Mucosa of stomach (tissue), 1 donor: Measurements from ENCODE around the gene KLHL2.
"Not testable (repeated sequence)": the region's sequence is repeated elsewhere in the genome, so short reads cannot be mapped to it uniquely, and the experiment has no call there.

Experiments used
- H3K27me3 ChIP-seq: one replicate; pipeline ENCODE4 v1.7.0; 2013; ENCODE audit warnings: mild to moderate bottlenecking, low read length; ENCODE audit not compliant: control insufficient read depth, insufficient read depth
- H3K36me3 ChIP-seq: one replicate; pipeline ENCODE4 v1.7.0; 2013; ENCODE audit warnings: low read length; ENCODE audit not compliant: control insufficient read depth, insufficient read depth
- H3K4me1 ChIP-seq: one replicate; pipeline ENCODE4 v1.7.0; 2013; ENCODE audit warnings: mild to moderate bottlenecking, low read length; ENCODE audit not compliant: control insufficient read depth, insufficient read depth
- H3K4me3 ChIP-seq: one replicate; pipeline ENCODE4 v1.7.0; 2013; ENCODE audit warnings: low read length
- H3K9ac ChIP-seq: one replicate; pipeline ENCODE4 v1.7.0; 2013; ENCODE audit warnings: mild to moderate bottlenecking, low read length, moderate library complexity
- H3K9me3 ChIP-seq: one replicate; pipeline ENCODE4 v1.7.0; 2013; ENCODE audit warnings: mild to moderate bottlenecking, low read length, moderate library complexity; ENCODE audit not compliant: control insufficient read depth
- donor health status: Pancreatic carcinoma.

KLHL2 gene

GRCh38 chr4:165330666-165331065, 123.3 kb downstream of the KLHL2 start:
- no peak overlapping the region for H3K9ac ChIP-seq
- H3K36me3 ChIP-seq, result no peaks in the 10 kb centered on the region
- no peaks in the 10 kb centered on the region for H3K9me3 ChIP-seq
- no peaks in the 10 kb centered on the region for H3K27me3 ChIP-seq
- H3K4me3 ChIP-seq, result no peak overlapping the region
- peaks cover 16% of the 10 kb centered on the region for H3K4me1 ChIP-seq

- no peaks in the 10 kb centered on the region for H3K36me3 ChIP-seq
- no peak overlapping the region for H3K4me3 ChIP-seq
- no peaks in the 10 kb centered on the region for H3K9me3 ChIP-seq
- H3K9ac ChIP-seq, result no peak overlapping the region
- H3K27me3 ChIP-seq, result no peaks in the 10 kb centered on the region
- peaks cover 11% of the 10 kb centered on the region for H3K4me1 ChIP-seq
Measured at GRCh38 chr4:165331359-165331758, 124.0 kb downstream of the KLHL2 start.

GRCh38 chr4:165331823-165332222, 124.5 kb downstream of the KLHL2 start:
- Histone ChIP-seq H3K9me3 (no peaks in the 10 kb centered on the region), H3K27me3 (no peaks in the 10 kb centered on the region), H3K4me3 (no peak overlapping the region), H3K4me1 (peaks cover 10% of the 10 kb centered on the region), H3K9ac (no peak overlapping the region), H3K36me3 (no peaks in the 10 kb centered on the region)

DNA sequence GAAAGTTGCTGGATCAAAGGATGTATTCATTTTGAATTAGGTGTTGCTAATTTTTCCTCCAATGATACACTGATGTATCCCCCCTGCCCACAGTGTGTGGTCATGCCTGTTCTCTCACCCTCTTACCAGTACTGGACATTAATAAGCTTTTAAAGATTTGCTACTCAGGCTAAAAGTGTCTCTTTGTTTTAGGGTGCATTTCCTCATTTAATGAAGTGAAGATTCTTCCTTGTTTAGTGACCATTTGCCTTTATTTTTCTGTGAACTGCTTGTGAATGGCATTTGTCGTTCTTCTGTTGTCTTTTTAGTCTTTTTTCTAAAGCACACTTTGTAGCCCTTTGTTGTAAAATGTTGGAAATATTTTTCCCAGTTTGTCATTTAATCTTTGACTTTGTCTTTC, 125.1 kb downstream of the KLHL2 start:
- Histone ChIP-seq H3K4me1 (peaks cover 10% of the 10 kb centered on the region), H3K4me3 (no peak overlapping the region), H3K9ac (no peak overlapping the region), H3K9me3 (no peaks in the 10 kb centered on the region), H3K27me3 (no peaks in the 10 kb centered on the region), H3K36me3 (no peaks in the 10 kb centered on the region)

GRCh38 chr4:165335163-165335703, 127.9 kb downstream of the KLHL2 start:
- no peak overlapping the region for H3K9ac ChIP-seq
- no peaks in the 10 kb centered on the region for H3K36me3 ChIP-seq
- no peaks in the 10 kb centered on the region for H3K4me1 ChIP-seq
- H3K4me3 ChIP-seq, result no peak overlapping the region
- H3K27me3 ChIP-seq, result no peaks in the 10 kb centered on the region
- H3K9me3 ChIP-seq, result no peaks in the 10 kb centered on the region

- Histone ChIP-seq H3K36me3 (no peaks in the 10 kb centered on the region), H3K4me3 (no peak overlapping the region), H3K4me1 (no peaks in the 10 kb centered on the region)
Measured at GRCh38 chr4:165336743-165337142, 129.4 kb downstream of the KLHL2 start.

GRCh38 chr4:165342340-165342739, 135.0 kb downstream of the KLHL2 start:
- H3K9ac ChIP-seq, H3K36me3 ChIP-seq, H3K27me3 ChIP-seq, H3K4me1 ChIP-seq, H3K9me3 ChIP-seq, H3K4me3 ChIP-seq: not testable (repeated sequence)

More at GRCh38 chr4:165336743-165337142, 129.4 kb downstream of the KLHL2 start:
- Histone ChIP-seq H3K9ac (no peak overlapping the region), H3K9me3 (no peaks in the 10 kb centered on the region), H3K27me3 (no peaks in the 10 kb centered on the region)

DNA sequence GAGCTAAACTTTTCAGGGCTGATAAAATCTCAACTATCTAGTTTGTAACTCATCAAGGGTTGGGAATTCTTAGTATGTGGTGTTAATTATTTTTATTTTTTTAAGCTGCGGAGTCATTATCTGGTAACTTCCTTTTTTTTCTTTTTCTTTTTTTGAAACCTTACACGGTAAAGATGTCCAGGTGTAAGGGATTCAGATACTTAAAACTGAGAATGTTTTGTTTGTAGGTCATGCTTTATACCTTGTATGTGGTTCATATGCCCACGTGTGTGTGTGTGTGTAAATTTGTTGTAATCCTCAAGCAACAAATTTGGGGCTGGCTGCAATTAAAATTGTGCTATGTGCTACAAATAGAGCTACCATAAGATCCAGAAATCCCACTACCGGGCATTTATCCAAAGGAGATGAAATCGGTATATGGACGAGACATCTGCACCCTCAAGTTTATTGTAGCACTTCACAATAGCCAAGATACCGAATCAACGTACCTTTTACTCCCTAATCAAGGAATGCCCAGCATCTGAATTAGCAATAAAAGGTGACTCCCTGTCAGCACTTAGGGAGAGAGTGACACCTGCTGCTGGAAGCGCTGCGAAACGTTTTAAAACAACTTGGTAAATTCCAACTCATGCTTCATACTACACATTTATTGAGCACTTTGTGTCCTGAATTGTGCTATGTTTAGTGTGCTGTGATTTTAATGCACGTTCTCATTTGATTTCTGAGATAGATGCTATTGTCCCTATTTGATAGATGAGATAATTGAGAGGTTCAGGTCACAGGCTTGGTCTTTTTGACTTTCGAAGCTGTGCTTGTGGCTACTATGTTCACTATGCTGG, 136.2 kb downstream of the KLHL2 start:
- Histone ChIP-seq H3K9me3 (no peaks in the 10 kb centered on the region), H3K4me3 (no peak overlapping the region), H3K27me3 (no peaks in the 10 kb centered on the region), H3K36me3 (no peaks in the 10 kb centered on the region), H3K4me1 (peaks cover 7% of the 10 kb centered on the region), H3K9ac (no peak overlapping the region)

DNA sequence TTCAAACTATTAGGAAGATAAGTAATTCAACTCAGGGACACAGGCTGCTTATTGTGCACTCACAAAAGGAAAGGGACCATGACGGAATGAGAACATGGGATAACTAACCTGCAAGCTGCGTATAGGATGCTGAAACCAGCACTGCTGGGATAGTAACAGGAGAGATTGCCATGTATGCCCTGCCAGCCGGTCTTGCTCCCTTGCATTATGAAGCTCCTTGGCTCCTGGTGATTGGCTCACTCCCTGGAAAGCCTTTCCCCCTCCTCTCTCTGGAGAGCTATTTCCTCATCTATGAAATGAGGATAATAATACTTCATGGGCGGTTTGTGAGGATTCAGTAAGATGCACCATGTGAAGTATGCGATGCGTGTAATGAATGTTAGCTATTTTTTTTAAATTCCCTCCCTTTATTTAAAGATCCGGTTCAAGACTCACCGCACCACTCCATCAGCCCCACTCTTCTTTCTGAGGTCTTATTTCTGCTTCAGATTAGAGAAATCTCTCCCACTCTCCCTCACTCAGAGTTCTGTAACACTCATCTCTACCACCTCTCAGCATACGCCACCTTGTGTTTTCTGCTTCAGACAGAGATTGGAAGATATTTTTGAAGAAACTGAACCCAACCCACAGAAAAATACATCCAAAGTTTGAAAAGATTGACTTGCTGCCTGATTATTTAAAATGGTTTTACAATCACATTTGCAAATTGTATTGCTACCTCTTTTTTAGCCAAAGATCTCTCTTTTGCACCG, 138.5 kb downstream of the KLHL2 start:
- H3K27me3 ChIP-seq, result no peaks in the 10 kb centered on the region
- no peak overlapping the region for H3K4me3 ChIP-seq
- no peaks in the 10 kb centered on the region for H3K9me3 ChIP-seq
- H3K36me3 ChIP-seq, result no peaks in the 10 kb centered on the region
- H3K4me1 ChIP-seq, result peaks cover 7% of the 10 kb centered on the region
- no peak overlapping the region for H3K9ac ChIP-seq

GRCh38 chr4:165347647-165348569, 140.5 kb downstream of the KLHL2 start:
- Histone ChIP-seq H3K4me1 (peaks cover 7% of the 10 kb centered on the region), H3K9ac (no peak overlapping the region), H3K9me3 (no peaks in the 10 kb centered on the region), H3K27me3 (no peaks in the 10 kb centered on the region), H3K36me3 (no peaks in the 10 kb centered on the region), H3K4me3 (no peak overlapping the region)

- no peak overlapping the region for H3K4me3 ChIP-seq
- no peaks in the 10 kb centered on the region for H3K9me3 ChIP-seq
- H3K9ac ChIP-seq, result no peak overlapping the region
- H3K27me3 ChIP-seq, result no peaks in the 10 kb centered on the region
- no peaks in the 10 kb centered on the region for H3K36me3 ChIP-seq
- peaks cover 7% of the 10 kb centered on the region for H3K4me1 ChIP-seq
Measured at GRCh38 chr4:165351359-165352130, 144.2 kb downstream of the KLHL2 start.
